Measurements from ENCODE around the gene TMEM203.
A peak's percentile ranks its signal among the peaks of the same experiment; 100 is the strongest.

TMEM203 gene

GRCh38 chr9:137251194-137251461, 45.7 kb upstream of the TMEM203 start, which contains the start of gene STPG3:
Gene STPG3, plus strand, starts transcription at chr9:137251286. Its CDS starts 1 bp downstream, at chr9:137251287.
- no peak for DNase-seq (ENCODE audit: low read depth)
- no peak within 1 kb of the TSS for H3K4me3 ChIP-seq (ENCODE audit: low read length)
- no peak for TF ChIP-seq CTCF (IDR thresholded peaks at IDR 0.05; ENCODE audit: insufficient read depth, low read depth, low read length, missing control alignments)

GRCh38 chr9:137250329-137251193, 45.1 kb upstream of the TMEM203 start:
- no peak for TF ChIP-seq CTCF (IDR thresholded peaks at IDR 0.05; ENCODE audit: insufficient read depth, low read depth, low read length, missing control alignments)
- DNase-seq (ENCODE audit: low read depth) = no peak
- H3K4me3 ChIP-seq (ENCODE audit: low read length) = no peak overlapping the region

GRCh38 chr9:137247916-137248175, 42.4 kb upstream of the TMEM203 start:
- no peak overlapping the region for H3K4me3 ChIP-seq (ENCODE audit: low read length)
- no peak for TF ChIP-seq CTCF (IDR thresholded peaks at IDR 0.05; ENCODE audit: insufficient read depth, low read depth, low read length, missing control alignments)
- DNase-seq (ENCODE audit: low read depth) = no peak

GRCh38 chr9:137247135-137247915, 41.9 kb upstream of the TMEM203 start:
- DNase-seq (ENCODE audit: low read depth) = no peak
- TF ChIP-seq CTCF (IDR thresholded peaks at IDR 0.05; ENCODE audit: insufficient read depth, low read depth, low read length, missing control alignments) = no peak
- H3K4me3 ChIP-seq (ENCODE audit: low read length) = no peak overlapping the region

- DNase-seq (ENCODE audit: low read depth) = no peak
- no peak overlapping the region for H3K4me3 ChIP-seq (ENCODE audit: low read length)
- TF ChIP-seq CTCF (IDR thresholded peaks at IDR 0.05; ENCODE audit: insufficient read depth, low read depth, low read length, missing control alignments) = no peak
Measured at GRCh38 chr9:137245450-137246421, 40.3 kb upstream of the TMEM203 start.

GRCh38 chr9:137244486-137245449, 39.3 kb upstream of the TMEM203 start:
- TF ChIP-seq CTCF (IDR thresholded peaks at IDR 0.05; ENCODE audit: insufficient read depth, low read depth, low read length, missing control alignments) = peak; percentile 12
- DNase-seq (ENCODE audit: low read depth) = peak; percentile 54
- H3K4me3 ChIP-seq (ENCODE audit: low read length) = no peak overlapping the region
